Right forelimb (tissue), 1 donor: ENCODE data around the gene ANXA10.
"Not testable (repeated sequence)": the region's sequence is repeated elsewhere in the genome, so short reads cannot be mapped to it uniquely, and the experiment has no call there.

ENCODE experiments used
- DNase-seq: peaks from one replicate; pipeline ENCODE4 v3.0.0-alpha.2; 2018

ANXA10 gene

GRCh38 chr4:168163106-168163505 lies 70.8 kb downstream of the ANXA10 start:
- DNase-seq: no peak

GRCh38 chr4:168164045-168164444 lies 71.7 kb downstream of the ANXA10 start:
- DNase-seq: no peak

- DNase-seq: no peak
Observed at GRCh38 chr4:168164915-168165548, 72.7 kb downstream of the ANXA10 start.

GRCh38 chr4:168167714-168168284 lies 75.5 kb downstream of the ANXA10 start:
- no peak for DNase-seq

GRCh38 chr4:168174308-168174707 lies 82.0 kb downstream of the ANXA10 start:
- no peak for DNase-seq

- DNase-seq: no peak
Observed at GRCh38 chr4:168177546-168178149, 85.3 kb downstream of the ANXA10 start.

- DNase-seq: no peak
Observed at GRCh38 chr4:168183717-168184571, 91.6 kb downstream of the ANXA10 start.

- DNase-seq: no peak
Observed at GRCh38 chr4:168188754-168189153, 96.4 kb downstream of the ANXA10 start.

GRCh38 chr4:168197926-168198325 lies 105.6 kb downstream of the ANXA10 start:
- DNase-seq: no peak

GRCh38 chr4:168199260-168199957 lies 107.1 kb downstream of the ANXA10 start:
- no peak for DNase-seq

GRCh38 chr4:168200685-168201084 lies 108.3 kb downstream of the ANXA10 start:
- no peak for DNase-seq

GRCh38 chr4:168203233-168203911 lies 111.0 kb downstream of the ANXA10 start:
- no peak for DNase-seq

GRCh38 chr4:168208957-168209614 lies 116.7 kb downstream of the ANXA10 start:
- no peak for DNase-seq

GRCh38 chr4:168212656-168213055 lies 120.3 kb downstream of the ANXA10 start:
- DNase-seq: no peak

GRCh38 chr4:168213511-168213910 lies 121.2 kb downstream of the ANXA10 start:
- DNase-seq: not testable (repeated sequence)

GRCh38 chr4:168218645-168219044 lies 126.3 kb downstream of the ANXA10 start:
- no peak for DNase-seq

- DNase-seq: no peak
Observed at GRCh38 chr4:168220893-168221292, 128.6 kb downstream of the ANXA10 start.

GRCh38 chr4:168221301-168221700 lies 129.0 kb downstream of the ANXA10 start:
- DNase-seq: no peak
